Testis (tissue), 3 donors: ENCODE measurements around the gene CCDC47. TPM values are rescaled to one million over a fixed set of nuclear protein-coding genes. Genes with fewer than 3 reads are reported as not detected.

Experiments used
- DNase-seq: peaks from one replicate; pipeline ENCODE4 v3.0.0-alpha.2; 2019
- H3K27ac ChIP-seq, 2 donors: fragments of 200-600 bp; sonication (generic); one replicate each; pipeline ENCODE4 v1.5.1; 2019
- H3K27me3 ChIP-seq: fragments of 200-600 bp; sonication (generic); one replicate; pipeline ENCODE4 v1.5.1; 2019
- H3K36me3 ChIP-seq: fragments of 200-600 bp; sonication (generic); one replicate; pipeline ENCODE4 v1.5.1; 2017; ENCODE audit warnings: low read depth; ENCODE audit errors: missing control alignments
- H3K4me1 ChIP-seq: fragments of 200-600 bp; sonication (generic); one replicate; pipeline ENCODE4 v1.5.1; 2019
- H3K4me3 ChIP-seq, 2 donors: fragments of 200-600 bp; sonication (generic); one replicate each; pipeline ENCODE4 v1.5.1; 2017 to 2019
- H3K9me3 ChIP-seq: fragments of 200-600 bp; sonication (generic); one replicate; pipeline ENCODE4 v1.5.1; 2017
- POLR2A ChIP-seq: fragments of 450-650 bp; IDR thresholded peaks from one replicate; pipeline ENCODE4 v1.6.1; 2017; ENCODE audit warnings: antibody characterized with exemption, mild to moderate bottlenecking, moderate library complexity
- WGBS, 2 donors: methylation state at CpG; one replicate each; pipeline ENCODE4 v1.1.5; 2018; 5-methylcytosine and 5-hydroxymethylcytosine counted together
- intact Hi-C: fragments of 100-400 bp; cut with DNase I; formaldehyde crosslinking; loops from one replicate; pipeline ENCODE4 v1.15.1; 2023; ENCODE audit warnings: low total_unique reads
- polyA plus RNA-seq: library from polyadenylated mRNA; stranded (reverse); fragments of 350-450 nt; fragmentation: Illumina TruSeq; extraction: RNeasy Lipid Tissue Mini Kit (QIAGEN cat#74804); gene quantifications from one replicate; pipeline ENCODE4 v1.2.3, GENCODE V29; 2014; ENCODE audit warnings: low read depth, low replicate concordance; ENCODE audit not compliant: insufficient read depth
- total RNA-seq, 2 donors: library from RNA; depleted of rRNA; stranded (reverse); fragments of >200 nt; gene quantifications; one replicate each; pipeline ENCODE4 v1.2.3, GENCODE V29; 2016
- TF ChIP-seq, protein P1 (sequence below), 3 experiments: fragments of 450-650 bp in 2 of 3; fragments of 200-600 bp in 1 of 3; sonication (generic) in 1 of 3; IDR thresholded peaks; one replicate each; pipeline ENCODE4 v1.5.1; 2016 to 2019; ENCODE audit warnings: antibody characterized with exemption in 3 of 3, mild to moderate bottlenecking in 2 of 3, moderate library complexity in 1 of 3

CCDC47 gene
- total and polyA plus RNA-seq, 3 donors from 2014 or later: 52.4 to 68.0 (median 65.7) TPM

DNA sequence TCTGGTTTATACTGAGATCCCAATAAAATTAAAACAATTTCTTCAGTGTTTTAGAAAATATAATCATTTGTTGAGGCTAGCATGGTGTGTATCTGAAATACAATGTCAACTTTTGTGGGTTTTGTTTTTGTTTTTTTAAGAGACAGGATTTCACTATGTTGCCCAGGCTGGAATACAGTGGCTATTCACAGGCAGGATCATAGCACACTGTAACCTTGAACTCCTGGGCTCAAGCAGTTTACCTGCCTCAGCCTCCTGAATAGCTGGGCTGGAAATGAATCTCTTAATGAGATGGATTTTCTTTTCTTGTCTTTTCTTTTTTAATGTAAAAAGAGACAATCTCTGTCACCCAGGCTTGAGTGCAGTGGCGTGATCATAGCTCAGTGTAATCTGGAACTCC lies 12.7 kb upstream of the CCDC47 start:
- TF ChIP-seq, protein P1, sequence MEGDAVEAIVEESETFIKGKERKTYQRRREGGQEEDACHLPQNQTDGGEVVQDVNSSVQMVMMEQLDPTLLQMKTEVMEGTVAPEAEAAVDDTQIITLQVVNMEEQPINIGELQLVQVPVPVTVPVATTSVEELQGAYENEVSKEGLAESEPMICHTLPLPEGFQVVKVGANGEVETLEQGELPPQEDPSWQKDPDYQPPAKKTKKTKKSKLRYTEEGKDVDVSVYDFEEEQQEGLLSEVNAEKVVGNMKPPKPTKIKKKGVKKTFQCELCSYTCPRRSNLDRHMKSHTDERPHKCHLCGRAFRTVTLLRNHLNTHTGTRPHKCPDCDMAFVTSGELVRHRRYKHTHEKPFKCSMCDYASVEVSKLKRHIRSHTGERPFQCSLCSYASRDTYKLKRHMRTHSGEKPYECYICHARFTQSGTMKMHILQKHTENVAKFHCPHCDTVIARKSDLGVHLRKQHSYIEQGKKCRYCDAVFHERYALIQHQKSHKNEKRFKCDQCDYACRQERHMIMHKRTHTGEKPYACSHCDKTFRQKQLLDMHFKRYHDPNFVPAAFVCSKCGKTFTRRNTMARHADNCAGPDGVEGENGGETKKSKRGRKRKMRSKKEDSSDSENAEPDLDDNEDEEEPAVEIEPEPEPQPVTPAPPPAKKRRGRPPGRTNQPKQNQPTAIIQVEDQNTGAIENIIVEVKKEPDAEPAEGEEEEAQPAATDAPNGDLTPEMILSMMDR (IDR thresholded peaks at IDR 0.05): no peak
- TF ChIP-seq POLR2A: no peak
- 81 to 91% methylated on average over 1 of the region's 1 CpG for WGBS, 2 donors
- Histone ChIP-seq H3K27me3 (no peaks in the 10 kb centered on the region), H3K36me3 (no peaks in the 10 kb centered on the region), H3K9me3 (no peaks in the 10 kb centered on the region), H3K27ac (no peak overlapping the region), H3K4me1 (no peaks in the 10 kb centered on the region), H3K4me3 (no peak overlapping the region)
- intact Hi-C loops: no loop called here
- DNase-seq: no peak

DNA sequence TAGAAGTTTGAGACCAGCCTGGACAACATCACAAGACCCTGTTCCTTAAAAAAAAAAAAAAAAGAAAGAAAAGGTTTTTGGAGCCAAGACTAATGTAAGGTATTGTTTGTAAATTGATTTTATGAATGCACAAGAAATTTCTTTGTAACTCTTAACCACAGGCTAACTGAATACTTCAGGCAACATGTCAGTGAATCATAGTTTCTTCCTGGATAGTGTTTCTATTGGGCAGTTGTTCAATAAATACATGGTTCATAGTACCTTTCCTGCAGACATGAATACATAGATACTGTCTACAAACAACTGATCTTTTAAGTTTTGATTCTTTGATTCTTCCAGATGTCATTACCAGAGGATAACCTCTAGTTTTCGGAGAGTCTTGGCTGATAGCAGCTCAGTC lies 12.2 kb upstream of the CCDC47 start:
- no peaks in the 10 kb centered on the region for H3K4me1 ChIP-seq
- TF ChIP-seq, protein P1 (IDR thresholded peaks at IDR 0.05): no peak
- no peak for TF ChIP-seq POLR2A
- no peaks in the 10 kb centered on the region for H3K36me3 ChIP-seq
- WGBS, 2 donors: 76 to 90% methylated on average over 1 of the region's 1 CpG
- H3K27ac ChIP-seq: no peak overlapping the region
- intact Hi-C loops: no loop called here
- H3K4me3 ChIP-seq: no peak overlapping the region
- no peaks in the 10 kb centered on the region for H3K9me3 ChIP-seq
- H3K27me3 ChIP-seq: no peaks in the 10 kb centered on the region
- no peak for DNase-seq

DNA sequence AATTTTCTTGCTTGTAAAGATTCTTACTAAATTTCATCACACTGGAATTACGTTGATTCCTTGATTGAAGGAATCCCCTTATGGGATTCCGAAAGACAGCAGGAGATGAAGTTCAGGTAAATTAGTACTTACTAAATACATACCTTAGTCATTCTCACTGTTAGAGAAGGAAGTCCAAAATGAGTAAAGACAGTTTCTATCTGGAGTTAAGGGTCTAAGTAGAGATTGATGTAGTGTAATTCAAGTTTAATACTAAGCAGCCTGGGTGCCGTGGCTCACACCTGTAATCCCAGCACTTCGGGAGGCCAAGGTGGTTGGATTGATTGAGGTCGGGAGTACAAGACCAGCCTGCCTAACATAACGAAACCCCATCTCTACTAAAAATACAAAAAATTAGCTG lies 10.1 kb upstream of the CCDC47 start:
- intact Hi-C loops: no loop called here
- H3K27me3 ChIP-seq: no peaks in the 10 kb centered on the region
- DNase-seq: no peak
- TF ChIP-seq POLR2A: no peak
- TF ChIP-seq, protein P1 (IDR thresholded peaks at IDR 0.05): no peak
- H3K4me3 ChIP-seq: no peak overlapping the region
- H3K9me3 ChIP-seq: no peaks in the 10 kb centered on the region
- no peaks in the 10 kb centered on the region for H3K4me1 ChIP-seq
- 73 to 75% methylated on average over 6 of the region's 6 CpGs for WGBS, 2 donors
- H3K36me3 ChIP-seq: no peaks in the 10 kb centered on the region
- no peak overlapping the region for H3K27ac ChIP-seq

DNA sequence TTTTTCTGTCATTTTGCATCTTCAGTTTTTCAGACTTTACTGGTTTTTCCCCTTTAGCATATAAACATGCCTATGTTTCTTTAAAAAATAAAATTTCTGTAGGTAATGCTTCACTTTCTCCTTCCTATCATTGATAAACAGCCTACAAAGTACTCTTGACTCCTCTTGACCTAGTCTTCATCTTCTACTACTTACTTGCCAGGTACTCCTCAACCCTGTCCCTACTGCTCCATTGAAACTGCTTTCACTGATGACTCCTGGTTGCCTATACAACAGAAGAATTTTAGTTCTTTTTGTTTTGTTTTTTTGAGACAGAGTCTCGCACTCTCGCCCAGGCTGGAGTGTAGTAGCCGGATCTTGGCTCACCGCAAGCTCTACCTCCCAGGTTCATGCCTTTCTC lies 7.5 kb upstream of the CCDC47 start:
- WGBS, 2 donors: 98 to 99% methylated on average over 4 of the region's 4 CpGs
- no peak overlapping the region for H3K4me3 ChIP-seq
- no peaks in the 10 kb centered on the region for H3K36me3 ChIP-seq
- DNase-seq: no peak
- intact Hi-C loops: no loop called here
- H3K27me3 ChIP-seq: no peaks in the 10 kb centered on the region
- peaks cover 3% of the 10 kb centered on the region for H3K4me1 ChIP-seq
- H3K9me3 ChIP-seq: no peaks in the 10 kb centered on the region
- no peak for TF ChIP-seq POLR2A
- TF ChIP-seq, protein P1 (IDR thresholded peaks at IDR 0.05): no peak
- H3K27ac ChIP-seq: no peak overlapping the region

DNA sequence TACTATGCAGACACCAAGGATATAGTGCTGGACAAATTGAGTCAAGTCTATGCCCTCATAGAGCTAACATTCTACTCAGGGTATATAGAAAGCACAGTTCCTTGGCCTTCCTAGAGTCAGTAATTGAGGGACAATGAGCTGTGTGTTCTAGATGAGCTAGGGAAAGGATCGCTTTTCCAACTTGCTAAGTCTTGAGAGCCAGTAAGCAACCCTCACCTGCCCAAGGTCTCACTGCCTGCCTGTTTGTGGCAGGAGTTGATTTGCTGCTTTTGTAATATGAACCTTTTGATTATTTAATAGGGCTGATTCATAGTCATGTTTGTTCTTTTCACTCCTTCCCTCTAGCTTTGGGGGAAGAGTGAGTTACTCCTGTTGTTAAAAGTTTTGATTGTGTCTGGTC lies 7.1 kb upstream of the CCDC47 start:
- TF ChIP-seq, protein P1 (IDR thresholded peaks at IDR 0.05): no peak
- TF ChIP-seq POLR2A: no peak

More for the DNA sequence above, 7.1 kb upstream of the CCDC47 start:
- DNase-seq: no peak
- 85 to 86% methylated on average over 1 of the region's 1 CpG for WGBS, 2 donors
- H3K9me3 ChIP-seq: no peaks in the 10 kb centered on the region
- H3K27ac ChIP-seq: no peak overlapping the region
- no peaks in the 10 kb centered on the region for H3K27me3 ChIP-seq
- H3K4me1 ChIP-seq: peaks cover 7% of the 10 kb centered on the region
- no peaks in the 10 kb centered on the region for H3K36me3 ChIP-seq
- no peak overlapping the region for H3K4me3 ChIP-seq
- intact Hi-C loops: no loop called here
